GM19240 (cell line): Measurements from ENCODE around the gene ACTMAP.
"Not testable (repeated sequence)": the region's sequence is repeated elsewhere in the genome, so short reads cannot be mapped to it uniquely, and the experiment has no call there.

ENCODE experiments used
- DNase-seq: peaks from one replicate; pipeline ENCODE4 v3.0.0; 2011; ENCODE audit warnings: low spot score; ENCODE audit not compliant: insufficient read length

ACTMAP gene

GRCh38 chr19:40750058-40750873 lies at the start of gene ACTMAP:
TSS of gene ACTMAP (minus strand) at chr19:40750477. CDS start at chr19:40749803, 674 bp downstream.
- DNase-seq = peak; percentile 94

- DNase-seq = no peak
Measured at GRCh38 chr19:40799558-40800338, 49.5 kb upstream of the ACTMAP start.

- DNase-seq = peak; percentile 83
Measured at GRCh38 chr19:40798683-40799557, 48.6 kb upstream of the ACTMAP start, which contains the start of gene EGLN2. TSS of gene EGLN2 (plus strand) at chr19:40799191. CDS start at chr19:40800573, 1,382 bp downstream.

GRCh38 chr19:40797963-40798682 lies 47.8 kb upstream of the ACTMAP start:
- DNase-seq = peak; percentile 85

- no peak for DNase-seq
Measured at GRCh38 chr19:40797166-40797962, 47.1 kb upstream of the ACTMAP start.

- no peak for DNase-seq
Measured at GRCh38 chr19:40791996-40792395, 41.7 kb upstream of the ACTMAP start.

- no peak for DNase-seq
Measured at GRCh38 chr19:40791349-40791748, 41.1 kb upstream of the ACTMAP start.

- DNase-seq = no peak
Measured at GRCh38 chr19:40786060-40787037, 36.1 kb upstream of the ACTMAP start.

GRCh38 chr19:40785526-40785925 lies 35.2 kb upstream of the ACTMAP start:
- DNase-seq = no peak

GRCh38 chr19:40784146-40784545 lies 33.9 kb upstream of the ACTMAP start:
- not testable (repeated sequence) for DNase-seq

GRCh38 chr19:40783711-40784110 lies 33.4 kb upstream of the ACTMAP start:
- DNase-seq = no peak

GRCh38 chr19:40781140-40781539 lies 30.9 kb upstream of the ACTMAP start:
- DNase-seq = no peak

GRCh38 chr19:40780582-40780981 lies 30.3 kb upstream of the ACTMAP start:
- DNase-seq = peak; percentile 24

- no peak for DNase-seq
Measured at GRCh38 chr19:40778706-40779284, 28.5 kb upstream of the ACTMAP start.

- peak; percentile 87 for DNase-seq
Measured at GRCh38 chr19:40777937-40778705, 27.8 kb upstream of the ACTMAP start, which contains the start of gene RAB4B. TSS of gene RAB4B (plus strand) at chr19:40778247. CDS start at chr19:40778376, 129 bp downstream.

- no peak for DNase-seq
Measured at GRCh38 chr19:40777645-40777936, 27.3 kb upstream of the ACTMAP start.

- DNase-seq = peak; percentile 58
Measured at GRCh38 chr19:40776932-40777644, 26.8 kb upstream of the ACTMAP start.
